Purkinje cell (primary cell): Measurements from ENCODE around the gene GZMA. TPM values are rescaled to one million over a fixed set of nuclear protein-coding genes. Genes with fewer than 3 reads are reported as not detected.

Experiments
- polyA plus RNA-seq: library from polyadenylated mRNA; unstranded; fragments of >200 nt; fragmentation: Nextera tagmentation; gene quantifications from 2 replicates; pipeline ENCODE4 v1.2.1, GENCODE V29; 2014

GZMA gene
- not detected in 2 replicates for polyA plus RNA-seq

DNA sequence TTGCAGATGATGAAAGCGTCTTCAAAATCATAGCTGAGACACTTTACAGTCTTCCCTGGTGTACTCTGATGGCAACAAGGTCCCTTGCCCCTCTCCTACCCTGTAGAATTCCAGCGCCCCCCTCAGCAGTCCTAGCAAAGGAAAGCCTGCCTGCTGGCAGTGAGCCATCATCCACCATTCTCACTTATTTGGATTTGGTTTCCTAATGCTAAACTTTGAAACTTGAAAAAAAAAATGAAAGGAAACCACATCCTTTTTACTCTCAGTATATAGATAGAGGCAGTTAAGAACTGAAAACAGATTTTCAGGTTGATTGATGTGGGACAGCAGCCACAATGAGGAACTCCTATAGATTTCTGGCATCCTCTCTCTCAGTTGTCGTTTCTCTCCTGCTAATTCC is at the start of gene GZMA:
GZMA (plus strand) TSS at position 299 of the 400 bp plus-strand sequence; CDS start at position 336, 37 bp downstream.

Other genes starting within 250 kb of the GZMA start
- gene ESM1, start 117.1 kb upstream of the GZMA start, polyA plus RNA-seq = not detected in 2 replicates
- gene GZMK, start 78.4 kb upstream of the GZMA start, polyA plus RNA-seq = not detected in 2 replicates
- gene GPX8, start 57.5 kb downstream of the GZMA start, polyA plus RNA-seq = 1.8 and 12.3 TPM in 2 replicates
- gene CDC20B, start 70.5 kb downstream of the GZMA start, polyA plus RNA-seq = 0.21 TPM in 1 of 2 replicates, not detected in the other
- not detected in 2 replicates for gene MCIDAS, start 124.7 kb downstream of the GZMA start, polyA plus RNA-seq
- 1.1 and 3.0 TPM in 2 replicates for gene CCNO, start 131.0 kb downstream of the GZMA start, polyA plus RNA-seq
- gene DHX29, start 205.0 kb downstream of the GZMA start, polyA plus RNA-seq = 32.1 and 57.0 TPM in 2 replicates
- 41.0 and 53.4 TPM in 2 replicates for gene MTREX, start 205.3 kb downstream of the GZMA start, polyA plus RNA-seq